ENCODE data around the gene WBP1L. TPM values are rescaled to one million over a fixed set of nuclear protein-coding genes. Genes with fewer than 3 reads are reported as not detected.
A peak's percentile ranks its signal among the peaks of the same experiment; 100 is the strongest.
"Not testable (repeated sequence)": the region's sequence is repeated elsewhere in the genome, so short reads cannot be mapped to it uniquely, and the experiment has no call there.

The WBP1L gene
- total RNA-seq, 1 donor from 2014 or later: 80.8 TPM

- no peak for DNase-seq (ENCODE audit: extremely low spot score in 2 of 2)
- TF ChIP-seq POLR2AphosphoS5 (IDR thresholded peaks at IDR 0.05; ENCODE audit: insufficient read depth in 1 of 2, low read depth in 1 of 2): no peak
- no peak for TF ChIP-seq POLR2A (IDR thresholded peaks at IDR 0.05)
- TF ChIP-seq, protein P1, sequence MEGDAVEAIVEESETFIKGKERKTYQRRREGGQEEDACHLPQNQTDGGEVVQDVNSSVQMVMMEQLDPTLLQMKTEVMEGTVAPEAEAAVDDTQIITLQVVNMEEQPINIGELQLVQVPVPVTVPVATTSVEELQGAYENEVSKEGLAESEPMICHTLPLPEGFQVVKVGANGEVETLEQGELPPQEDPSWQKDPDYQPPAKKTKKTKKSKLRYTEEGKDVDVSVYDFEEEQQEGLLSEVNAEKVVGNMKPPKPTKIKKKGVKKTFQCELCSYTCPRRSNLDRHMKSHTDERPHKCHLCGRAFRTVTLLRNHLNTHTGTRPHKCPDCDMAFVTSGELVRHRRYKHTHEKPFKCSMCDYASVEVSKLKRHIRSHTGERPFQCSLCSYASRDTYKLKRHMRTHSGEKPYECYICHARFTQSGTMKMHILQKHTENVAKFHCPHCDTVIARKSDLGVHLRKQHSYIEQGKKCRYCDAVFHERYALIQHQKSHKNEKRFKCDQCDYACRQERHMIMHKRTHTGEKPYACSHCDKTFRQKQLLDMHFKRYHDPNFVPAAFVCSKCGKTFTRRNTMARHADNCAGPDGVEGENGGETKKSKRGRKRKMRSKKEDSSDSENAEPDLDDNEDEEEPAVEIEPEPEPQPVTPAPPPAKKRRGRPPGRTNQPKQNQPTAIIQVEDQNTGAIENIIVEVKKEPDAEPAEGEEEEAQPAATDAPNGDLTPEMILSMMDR (IDR thresholded peaks at IDR 0.05): no peak
- peaks cover 45% of the 10 kb centered on the region for H3K4me1 ChIP-seq
- peak overlapping the region; percentile 66 for H3K27ac ChIP-seq
- H3K36me3 ChIP-seq: peaks cover 0 to 2% of the 10 kb centered on the region in 2 donors
- intact Hi-C loops (cut with DNase I): loop anchor here (5.0 to 10.0 kb wide), 2 partner anchors 77 to 174 kb away; partner anchors contain the start of genes TRIM8 and WBP1L
- H3K9me3 ChIP-seq: no peaks in the 10 kb centered on the region
- no peaks in the 10 kb centered on the region for H3K27me3 ChIP-seq
- no peak overlapping the region for H3K4me3 ChIP-seq
Observed at GRCh38 chr10:102819054-102819453, 75.3 kb downstream of the WBP1L start.

GRCh38 chr10:102820008-102820407 lies 76.3 kb downstream of the WBP1L start:
- H3K27ac ChIP-seq; DNase-seq (ENCODE audit: extremely low spot score in 2 of 2); H3K9me3 ChIP-seq; H3K4me3 ChIP-seq; H3K36me3 ChIP-seq; H3K27me3 ChIP-seq; intact Hi-C loops (cut with DNase I): not testable (repeated sequence)
- H3K4me1 ChIP-seq: peaks cover 35% of the 10 kb centered on the region

DNA sequence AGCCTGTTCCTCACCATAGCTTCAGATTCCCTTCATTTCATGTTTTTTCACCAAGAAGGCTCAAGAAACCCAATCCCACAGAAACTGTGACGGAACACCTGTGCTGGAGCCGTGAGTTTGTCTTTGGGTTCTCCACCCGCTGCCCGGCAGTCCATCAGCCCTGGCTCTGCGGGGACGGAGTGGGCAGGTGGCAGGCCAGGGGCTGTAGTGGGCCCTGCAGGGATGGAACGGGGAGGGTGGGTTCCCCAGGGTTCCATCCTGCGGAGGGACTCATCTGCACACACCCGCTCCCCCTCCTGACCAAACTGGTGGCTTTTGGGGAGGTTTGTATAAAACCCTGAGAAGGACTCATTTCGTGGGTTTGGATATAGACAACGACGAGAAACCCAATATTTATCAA lies 78.5 kb downstream of the WBP1L start:
- DNase-seq (ENCODE audit: extremely low spot score in 2 of 2): no peak
- Histone ChIP-seq H3K4me1 (peaks cover 19% of the 10 kb centered on the region), H3K27me3 (no peaks in the 10 kb centered on the region), H3K9me3 (no peaks in the 10 kb centered on the region), H3K36me3 (no peaks in the 10 kb centered on the region), H3K4me3 (no peak overlapping the region), H3K27ac (no peak overlapping the region)
- TF ChIP-seq, protein P1 (IDR thresholded peaks at IDR 0.05): no peak
- TF ChIP-seq POLR2AphosphoS5 (IDR thresholded peaks at IDR 0.05; ENCODE audit: insufficient read depth in 1 of 2, low read depth in 1 of 2) (no peak), POLR2A (IDR thresholded peaks at IDR 0.05) (no peak)
- intact Hi-C loops (cut with DNase I): no loop called here

DNA sequence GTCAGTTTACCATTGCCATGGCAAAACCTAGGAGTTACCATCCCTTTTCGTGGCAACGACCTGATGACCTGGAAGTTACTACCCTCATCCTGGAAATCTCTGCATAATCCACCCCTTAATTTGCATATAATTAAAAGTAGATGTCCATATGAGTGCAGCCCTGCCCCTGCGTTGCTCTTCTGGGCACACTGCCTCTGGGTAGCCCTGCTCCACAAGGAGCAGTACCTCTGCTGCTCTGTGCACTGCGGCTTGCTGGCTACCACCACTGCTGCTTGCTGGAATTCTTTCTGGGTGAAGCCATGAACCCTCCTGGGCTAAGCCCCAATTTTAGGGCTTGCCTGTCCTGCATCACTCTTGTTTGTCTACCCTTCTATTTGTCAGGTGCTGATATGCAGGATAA lies 80.9 kb downstream of the WBP1L start:
- TF ChIP-seq POLR2A (IDR thresholded peaks at IDR 0.05): no peak

GRCh38 chr10:102826148-102826796 lies 82.5 kb downstream of the WBP1L start:
- Histone ChIP-seq H3K27me3 (no peaks in the 10 kb centered on the region), H3K4me1 (no peaks in the 10 kb centered on the region), H3K27ac (no peak overlapping the region), H3K36me3 (no peaks in the 10 kb centered on the region), H3K4me3 (no peak overlapping the region), H3K9me3 (no peaks in the 10 kb centered on the region)
- intact Hi-C loops (cut with DNase I): no loop called here
- TF ChIP-seq, protein P1 (IDR thresholded peaks at IDR 0.05): no peak
- TF ChIP-seq POLR2A (IDR thresholded peaks at IDR 0.05) (no peak), POLR2AphosphoS5 (IDR thresholded peaks at IDR 0.05; ENCODE audit: insufficient read depth in 1 of 2, low read depth in 1 of 2) (no peak)
- DNase-seq (ENCODE audit: extremely low spot score in 2 of 2): no peak

More for the DNA sequence above, 80.9 kb downstream of the WBP1L start:
- H3K36me3 ChIP-seq: no peaks in the 10 kb centered on the region
- no peak overlapping the region for H3K27ac ChIP-seq
- intact Hi-C loops (cut with DNase I): no loop called here
- H3K4me1 ChIP-seq: no peaks in the 10 kb centered on the region
- no peak overlapping the region for H3K4me3 ChIP-seq
- no peak for DNase-seq (ENCODE audit: extremely low spot score in 2 of 2)
- H3K9me3 ChIP-seq: no peaks in the 10 kb centered on the region
- H3K27me3 ChIP-seq: no peaks in the 10 kb centered on the region

DNA sequence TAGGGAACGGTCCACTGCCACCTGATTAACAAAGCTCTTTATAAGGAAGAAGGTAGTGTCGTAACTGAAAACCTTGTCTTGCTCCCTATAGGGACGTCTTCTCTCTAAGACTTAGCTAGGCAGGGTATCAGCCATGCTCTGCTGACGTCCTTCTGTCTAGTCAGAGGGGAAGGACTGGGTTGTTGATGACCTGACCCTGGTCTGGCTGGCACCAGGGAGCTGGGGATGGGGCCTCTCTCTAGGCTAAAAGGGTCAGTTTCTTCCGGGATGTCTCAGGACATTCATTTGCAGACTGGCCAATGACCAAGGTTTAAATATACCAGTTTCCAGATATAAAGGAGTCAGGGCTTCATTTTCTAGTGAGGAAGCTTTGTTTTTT lies 83.8 kb downstream of the WBP1L start:
- Histone ChIP-seq H3K36me3 (no peaks in the 10 kb centered on the region), H3K9me3 (no peaks in the 10 kb centered on the region), H3K27me3 (no peaks in the 10 kb centered on the region), H3K27ac (no peak overlapping the region), H3K4me1 (no peaks in the 10 kb centered on the region), H3K4me3 (no peak overlapping the region)
- TF ChIP-seq POLR2AphosphoS5 (IDR thresholded peaks at IDR 0.05; ENCODE audit: insufficient read depth in 1 of 2, low read depth in 1 of 2): no peak
- intact Hi-C loops (cut with DNase I): no loop called here
- DNase-seq (ENCODE audit: extremely low spot score in 2 of 2): no peak

All from vagina (tissue), 2 donors.